Measurements from ENCODE around the gene KAT14.
"Not testable (repeated sequence)": the region's sequence is repeated elsewhere in the genome, so short reads cannot be mapped to it uniquely, and the experiment has no call there.

The KAT14 gene

DNA sequence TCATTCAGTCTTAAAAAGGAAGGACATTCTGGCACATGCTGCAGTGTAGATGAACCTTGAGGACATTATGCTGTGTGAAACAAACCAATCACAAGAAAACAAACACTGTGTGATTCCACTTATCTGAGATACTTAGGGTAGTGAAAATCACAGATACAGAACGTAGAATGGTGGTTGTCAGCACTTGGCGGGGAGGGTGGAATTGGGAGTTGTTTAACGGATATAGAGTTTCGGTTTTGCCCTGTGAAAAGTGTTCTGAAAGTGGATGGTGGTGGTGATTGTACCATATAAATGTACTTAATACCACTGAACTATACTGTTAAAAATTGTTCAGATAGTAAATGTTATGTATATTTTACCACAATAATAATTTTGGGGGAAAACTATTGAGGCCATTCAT lies 18.4 kb downstream of the KAT14 start:
- DNase-seq = no peak

DNA sequence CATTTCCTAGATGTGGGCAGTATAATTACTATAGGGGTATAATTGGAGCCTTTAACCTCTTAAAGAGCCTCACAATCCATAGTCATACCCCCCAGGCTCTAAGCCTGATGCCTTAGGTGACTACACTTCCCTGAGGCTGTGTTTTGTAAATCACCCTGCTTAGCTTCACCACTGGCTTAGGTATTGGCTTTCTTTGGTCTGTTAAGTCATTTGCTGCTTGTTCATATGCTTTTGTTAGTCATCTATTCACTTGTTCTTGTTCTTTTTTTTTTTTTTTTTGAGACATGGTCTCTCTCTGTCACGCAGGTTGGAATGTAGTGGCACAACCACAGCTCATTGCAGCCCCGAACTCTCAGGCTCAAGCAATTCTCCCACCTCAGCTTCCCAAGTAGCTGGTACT lies 26.7 kb downstream of the KAT14 start:
- no peak for DNase-seq

DNA sequence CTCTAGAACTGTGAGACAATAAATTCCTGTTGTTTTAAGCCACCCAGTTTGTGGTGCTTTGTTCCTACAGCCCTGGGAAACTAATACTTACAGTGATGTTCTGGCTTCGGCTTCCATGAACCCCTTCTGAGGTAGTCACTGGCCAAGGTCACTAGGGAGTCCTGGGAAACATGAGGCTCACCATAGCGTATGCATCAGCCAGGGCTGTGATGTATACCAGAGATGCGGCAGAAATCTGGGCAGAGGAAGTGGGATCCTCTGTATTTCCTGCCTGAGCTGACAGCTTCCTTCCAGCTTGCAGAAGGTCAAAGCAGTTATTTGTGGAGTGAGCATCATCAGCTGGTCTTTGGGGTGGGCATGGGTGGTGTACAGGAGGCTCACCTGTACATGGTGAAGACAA lies 27.9 kb downstream of the KAT14 start:
- no peak for DNase-seq

DNA sequence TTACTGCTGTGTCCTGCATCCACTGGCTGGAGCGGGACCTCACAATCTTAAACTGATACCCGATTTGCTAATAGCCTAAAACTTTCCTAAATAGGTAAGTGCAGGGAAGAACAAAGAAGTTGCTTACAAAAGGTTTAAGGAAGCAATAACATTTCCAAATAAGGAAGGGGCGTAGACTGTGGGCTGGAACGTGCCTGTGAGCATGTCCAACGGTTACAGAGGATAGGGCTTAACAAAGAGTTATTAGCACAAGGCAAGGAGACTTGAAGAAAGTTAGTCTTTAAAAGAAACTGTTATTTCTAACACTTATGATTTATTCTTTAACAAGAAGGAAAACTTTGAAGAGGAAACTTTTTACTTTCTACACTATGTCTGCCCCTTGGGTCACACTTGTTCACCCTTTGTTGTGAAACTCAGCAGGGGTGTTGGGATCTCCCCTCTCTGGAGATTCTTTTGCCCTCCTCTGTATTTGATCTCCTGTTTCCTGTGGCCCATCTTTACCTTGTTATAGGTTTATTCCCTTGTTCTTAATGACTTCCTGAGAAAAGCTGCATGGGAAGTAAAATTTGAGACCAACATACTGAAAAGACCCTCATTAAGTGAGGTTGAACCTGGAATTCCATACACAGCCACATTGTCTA lies 28.7 kb downstream of the KAT14 start:
- DNase-seq = peak; percentile 20

DNA sequence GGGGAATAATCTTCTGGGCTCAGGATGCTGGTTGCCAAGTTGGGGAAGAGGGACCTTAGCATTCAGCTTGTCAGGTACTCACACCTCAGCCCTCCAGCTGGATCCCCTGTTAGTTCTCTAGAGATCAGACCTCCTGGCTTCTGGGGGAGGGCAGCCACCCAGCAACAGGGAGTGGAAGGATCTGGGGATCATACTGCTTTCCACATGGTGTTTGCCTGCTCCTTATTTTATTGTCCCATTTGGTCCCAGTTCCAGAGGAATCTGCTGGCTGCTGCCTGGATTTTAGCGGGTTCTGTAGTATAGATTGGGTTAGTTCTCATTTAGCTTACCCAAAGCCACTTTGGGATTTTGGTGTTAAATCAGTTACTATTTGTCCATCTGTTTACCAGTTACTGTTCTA lies 29.3 kb downstream of the KAT14 start:
- no peak for DNase-seq

DNA sequence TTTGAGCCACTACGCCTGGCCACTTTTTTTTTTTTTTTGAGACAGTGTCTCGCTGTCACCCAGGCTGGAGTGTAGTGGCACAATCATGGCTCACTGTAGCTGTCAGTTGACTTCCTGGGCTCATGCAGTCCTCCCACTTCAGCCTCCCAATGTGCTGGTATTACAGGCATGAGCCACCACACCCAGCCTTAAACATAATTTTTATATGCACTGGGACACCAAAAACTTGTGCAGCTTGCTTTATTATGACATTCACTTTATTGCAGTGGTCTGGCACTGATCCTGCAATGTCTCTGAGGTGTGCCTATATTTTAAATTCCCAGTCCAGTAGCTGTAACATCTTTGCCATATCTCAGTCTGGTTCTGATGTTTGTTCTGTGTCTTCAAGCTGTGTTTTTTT lies 34.7 kb downstream of the KAT14 start:
- DNase-seq = no peak

DNA sequence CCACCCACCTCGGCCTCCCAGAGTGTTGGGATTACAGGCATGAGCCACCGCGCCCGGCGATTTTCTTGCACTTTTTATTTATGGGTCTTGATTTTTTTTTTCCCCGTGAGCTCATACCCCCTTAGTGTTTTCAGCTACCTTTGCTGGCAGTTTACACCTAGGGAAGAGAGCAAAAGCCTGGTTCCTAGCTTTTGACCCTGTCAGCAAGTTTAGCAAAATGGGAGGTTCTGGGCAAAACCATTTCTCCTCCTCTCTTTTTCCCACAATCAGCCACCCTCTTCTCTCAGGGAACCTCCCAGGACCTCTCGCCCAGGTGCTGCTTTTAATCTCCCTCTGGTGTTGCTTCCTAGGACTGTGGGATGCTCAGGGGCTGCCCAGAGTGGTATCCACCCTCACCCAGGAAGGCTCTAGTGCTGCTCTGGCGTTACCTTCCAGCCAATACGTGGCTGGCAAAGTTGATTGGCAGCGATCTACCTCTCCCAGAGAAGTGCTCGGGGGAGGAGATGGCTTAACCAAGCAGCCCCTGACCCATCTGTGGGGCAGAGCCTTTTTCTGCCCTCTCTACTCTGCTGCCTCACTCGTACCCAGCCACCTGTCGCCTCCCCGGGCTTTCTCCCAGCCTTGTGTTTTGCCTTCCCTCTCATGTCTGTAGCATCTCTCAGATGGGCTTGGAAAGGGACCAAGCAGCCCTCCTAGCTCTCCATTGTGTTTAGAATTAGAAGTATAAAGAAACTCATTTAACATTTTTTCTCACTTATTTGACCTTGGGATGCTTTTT lies 37.4 kb downstream of the KAT14 start:
- no peak for DNase-seq

DNA sequence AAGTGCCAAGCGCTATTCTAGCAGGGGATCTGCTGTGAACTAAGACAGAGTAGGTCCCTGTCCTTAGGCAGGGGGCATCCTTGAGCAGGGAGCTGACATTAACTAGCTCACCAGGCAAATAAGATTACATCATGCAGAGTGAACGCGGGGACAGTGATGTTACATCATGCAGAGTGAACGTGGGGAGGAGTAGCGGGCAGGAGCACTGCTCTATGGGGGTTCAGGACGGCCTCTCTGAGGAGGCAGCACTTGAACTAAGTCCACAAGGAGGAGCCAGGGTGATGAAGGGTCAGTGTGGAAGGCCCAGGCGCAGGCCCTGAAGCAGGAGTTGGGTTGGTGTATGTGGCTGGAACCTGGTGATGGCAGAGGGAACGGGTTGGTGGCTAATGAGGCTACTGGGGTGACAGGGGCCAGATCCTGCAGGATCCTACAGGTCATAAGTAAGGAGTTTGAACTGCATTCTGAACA lies 38.7 kb downstream of the KAT14 start:
- DNase-seq = peak; percentile 31

DNA sequence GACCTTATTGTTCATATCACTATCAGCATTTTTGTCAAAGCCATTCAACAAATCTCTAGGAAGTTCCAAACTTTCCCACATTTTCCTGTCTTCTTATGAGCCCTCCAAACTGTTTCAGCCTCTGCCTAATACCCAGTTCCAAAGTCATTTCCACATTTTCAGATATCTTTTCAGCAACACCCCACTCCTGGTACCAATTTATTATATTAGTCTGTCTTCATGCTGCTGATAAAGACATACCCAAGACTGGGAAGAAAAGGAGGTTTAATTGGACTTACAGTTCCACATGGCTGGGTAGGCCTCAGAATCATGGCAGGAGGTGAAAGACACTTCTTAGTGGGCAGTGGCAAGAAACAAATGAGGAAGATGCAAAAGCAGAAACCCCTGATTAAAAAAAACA lies 42.7 kb downstream of the KAT14 start:
- not testable (repeated sequence) for DNase-seq

DNA sequence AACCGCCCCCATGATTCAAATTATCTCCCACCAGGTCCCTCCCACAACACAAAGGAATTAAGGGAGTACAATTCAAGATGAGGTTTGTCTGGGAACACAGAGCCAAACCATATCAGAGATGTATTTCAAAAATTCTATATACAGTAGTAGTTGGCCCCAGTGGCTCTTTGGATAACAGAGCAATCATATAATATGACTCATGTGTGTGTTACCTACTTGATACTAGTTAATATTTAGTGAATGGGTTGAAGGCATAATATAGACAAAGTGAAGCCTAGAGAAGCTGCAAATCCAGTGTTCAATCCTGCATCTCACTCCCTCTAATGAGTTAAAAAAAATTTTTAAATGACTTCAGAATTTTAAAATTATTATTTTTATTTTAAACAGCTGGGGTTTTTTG lies 43.2 kb downstream of the KAT14 start:
- no peak for DNase-seq

DNA sequence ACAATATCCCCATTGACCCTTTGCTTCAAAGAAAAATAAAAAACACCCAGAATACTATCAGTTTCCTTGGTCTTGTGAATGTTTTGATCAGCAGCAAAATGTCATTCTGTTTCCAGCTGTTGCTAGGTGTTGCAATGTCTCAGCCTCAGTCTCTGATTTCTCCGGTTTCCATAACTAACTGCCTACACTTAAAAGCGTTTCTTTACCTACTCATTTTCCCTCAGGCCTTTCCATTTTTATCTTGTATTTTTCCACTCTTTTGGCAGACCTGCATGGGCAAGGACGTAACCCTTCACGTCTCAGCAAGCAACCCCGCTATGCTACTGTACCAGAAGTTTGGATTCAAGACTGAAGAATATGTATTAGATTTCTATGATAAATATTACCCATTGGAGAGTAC lies 49.4 kb downstream of the KAT14 start:
- no peak for DNase-seq

DNA sequence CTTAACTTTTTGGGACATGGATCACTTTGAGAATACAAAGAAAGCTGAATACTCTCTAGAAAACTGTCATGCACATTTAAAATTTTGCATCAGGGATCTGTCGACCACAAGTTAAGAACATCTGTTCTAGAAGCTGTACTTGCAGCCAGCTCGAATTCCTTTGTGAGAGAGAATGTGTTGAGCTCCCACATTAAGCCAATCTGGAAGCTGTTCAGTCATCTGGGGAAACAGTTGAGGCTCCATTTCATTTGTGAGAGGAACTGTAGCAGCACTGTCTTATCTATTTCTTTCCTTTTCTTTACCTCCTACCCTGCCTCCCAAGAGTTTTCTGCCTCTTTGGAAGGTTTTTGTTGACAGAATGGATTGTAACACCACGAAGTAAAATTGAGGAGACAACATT lies 50.8 kb downstream of the KAT14 start:
- DNase-seq = no peak

DNA sequence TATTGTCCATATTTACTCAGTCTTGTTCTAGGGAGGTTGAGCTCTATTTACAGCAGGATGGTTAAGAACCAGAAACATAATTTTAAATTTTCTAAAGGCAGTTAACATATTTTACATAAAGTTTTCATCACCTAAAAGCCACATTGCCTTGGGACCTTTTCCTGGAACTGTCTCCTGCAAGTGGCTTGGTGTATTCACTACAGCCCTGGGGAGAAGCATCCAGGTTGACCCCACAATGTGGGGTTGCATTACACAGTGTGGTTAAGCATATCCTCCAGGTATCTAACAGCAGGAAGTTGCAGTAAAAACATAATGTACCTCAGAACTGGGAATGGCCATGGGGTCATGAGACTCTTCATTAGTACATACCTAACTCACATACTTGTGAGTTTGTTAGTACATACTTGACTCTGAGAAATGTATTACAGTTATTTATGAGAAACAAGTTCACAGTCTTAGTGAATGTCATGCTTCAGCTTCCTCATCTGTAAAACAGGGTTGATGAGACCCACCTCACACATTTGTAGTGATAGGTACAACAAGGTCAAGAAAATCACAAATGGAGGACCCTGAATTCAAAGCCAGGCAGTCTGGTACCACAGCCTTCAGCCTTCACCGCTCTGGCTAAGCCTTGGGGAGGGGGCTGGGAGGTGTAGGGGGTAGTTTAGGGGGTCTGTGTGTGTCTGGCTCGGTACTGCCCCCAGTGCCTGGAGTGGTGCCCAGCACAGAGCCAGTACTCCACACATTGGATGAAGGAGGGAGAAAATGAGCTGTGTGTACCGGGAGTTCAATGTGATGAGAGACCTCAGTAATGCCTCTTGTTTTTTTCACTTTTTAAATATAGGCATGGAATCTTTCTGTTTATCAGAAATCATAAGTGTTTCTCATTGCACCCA lies 52.9 kb downstream of the KAT14 start:
- no peak for DNase-seq

DNA sequence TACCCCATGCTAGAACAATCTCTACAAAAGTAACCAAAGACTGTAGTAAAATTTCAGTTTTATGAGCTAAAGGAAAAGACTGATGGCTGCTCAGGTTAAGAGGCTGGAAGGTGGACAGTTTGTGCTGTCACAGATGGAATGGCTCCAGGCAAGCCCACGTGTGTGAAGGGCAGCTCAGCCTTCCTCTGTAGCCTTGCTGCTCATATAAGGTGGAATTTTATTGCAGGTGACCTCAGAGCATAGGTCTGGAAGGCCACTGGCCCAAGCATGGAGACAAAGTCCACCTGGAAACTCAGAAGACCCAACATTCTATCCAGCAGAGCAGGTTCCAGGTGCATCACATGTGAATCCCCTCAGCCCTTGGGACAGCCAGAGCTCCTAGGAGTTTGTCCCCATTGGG lies 53.6 kb downstream of the KAT14 start:
- no peak for DNase-seq

DNA sequence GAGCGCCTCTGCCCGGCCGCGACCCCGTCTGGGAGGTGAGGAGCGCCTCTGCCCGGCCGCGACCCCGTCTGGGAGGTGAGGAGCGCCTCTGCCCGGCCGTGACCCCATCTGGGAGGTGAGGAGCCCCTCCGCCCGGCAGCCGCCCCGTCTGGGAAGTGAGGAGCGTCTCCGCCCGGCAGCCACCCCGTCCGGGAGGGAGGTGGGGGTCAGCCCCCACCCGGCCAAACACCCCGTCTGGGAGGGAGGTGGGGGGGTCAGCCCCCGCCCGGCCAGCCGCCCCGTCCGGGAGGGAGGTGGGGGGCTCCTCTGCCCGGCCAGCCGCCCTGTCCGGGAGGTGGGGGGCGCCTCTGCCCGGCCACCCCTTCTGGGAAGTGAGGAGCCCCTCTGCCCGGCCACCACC lies 56.8 kb downstream of the KAT14 start:
- not testable (repeated sequence) for DNase-seq

DNA sequence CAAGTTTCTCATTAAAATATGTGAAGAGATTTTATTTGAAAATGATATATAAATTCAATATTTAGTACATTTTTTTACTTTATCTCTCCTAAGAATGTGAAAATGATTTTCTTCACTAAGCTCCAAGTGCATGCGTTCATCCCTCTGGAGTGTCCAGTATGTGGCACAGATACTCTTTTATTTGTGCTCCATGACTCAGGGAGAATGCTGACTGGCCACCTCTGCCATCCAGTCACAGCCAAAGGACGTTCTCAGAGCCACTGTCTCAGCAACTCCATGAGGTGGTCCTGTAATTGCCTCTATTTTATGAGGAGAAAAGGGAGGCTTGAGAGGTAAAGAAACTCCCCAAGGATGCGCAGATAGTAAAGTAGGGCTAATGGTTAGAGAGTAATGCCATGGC lies 58.3 kb downstream of the KAT14 start:
- no peak for DNase-seq

DNA sequence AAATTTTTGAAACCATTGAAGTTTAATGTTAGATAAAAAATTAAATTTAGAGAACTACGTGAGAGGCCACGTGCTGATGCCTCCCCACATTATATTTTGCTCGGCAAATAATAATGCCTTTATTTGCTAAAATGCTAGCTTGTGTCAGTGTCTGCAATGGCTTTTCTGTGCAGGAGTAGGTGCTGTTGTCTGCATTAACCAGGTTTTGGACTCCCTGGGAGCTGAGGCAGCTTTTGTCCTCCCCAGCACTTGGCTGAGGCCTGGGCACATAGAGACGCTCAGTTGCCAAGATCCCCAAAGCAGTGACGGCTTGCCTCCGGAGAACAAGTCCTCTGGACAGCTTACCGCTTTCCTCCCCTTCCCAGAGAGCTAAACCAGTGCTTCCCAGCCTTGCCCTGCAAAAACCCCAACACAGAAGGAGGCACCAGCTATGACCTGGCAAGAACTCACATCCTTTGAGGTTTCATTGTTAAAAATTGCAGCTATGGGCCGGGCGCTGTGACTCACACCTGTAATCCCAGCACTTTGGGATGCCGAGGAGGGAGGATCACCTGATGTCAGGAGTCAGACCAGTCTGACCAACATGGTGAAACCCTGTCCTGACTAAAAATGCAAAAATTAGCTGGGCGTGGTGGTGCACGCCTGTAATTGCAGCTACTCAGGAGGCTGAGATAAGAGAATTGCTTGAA lies 59.9 kb downstream of the KAT14 start:
- no peak for DNase-seq

DNA sequence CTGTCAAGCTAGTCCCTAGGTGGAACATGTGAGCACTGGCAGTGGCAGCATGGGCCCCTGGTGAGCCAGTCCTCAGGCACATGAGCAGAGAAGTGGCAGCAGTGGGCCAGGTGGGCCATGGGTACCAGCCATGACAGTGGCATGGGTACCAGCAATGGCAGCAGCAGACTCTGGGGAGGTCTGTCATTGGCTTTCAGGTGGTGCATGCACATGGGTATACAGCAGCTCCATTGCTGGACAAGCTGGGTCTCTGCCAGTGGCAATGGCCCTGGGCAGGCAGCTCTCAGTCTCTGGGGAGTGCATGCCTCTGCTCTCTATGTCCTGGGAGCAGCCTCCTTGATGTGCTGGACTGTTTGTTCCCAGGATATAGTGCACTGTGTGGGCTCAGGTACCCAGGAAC lies 65.3 kb downstream of the KAT14 start:
- DNase-seq = no peak

DNA sequence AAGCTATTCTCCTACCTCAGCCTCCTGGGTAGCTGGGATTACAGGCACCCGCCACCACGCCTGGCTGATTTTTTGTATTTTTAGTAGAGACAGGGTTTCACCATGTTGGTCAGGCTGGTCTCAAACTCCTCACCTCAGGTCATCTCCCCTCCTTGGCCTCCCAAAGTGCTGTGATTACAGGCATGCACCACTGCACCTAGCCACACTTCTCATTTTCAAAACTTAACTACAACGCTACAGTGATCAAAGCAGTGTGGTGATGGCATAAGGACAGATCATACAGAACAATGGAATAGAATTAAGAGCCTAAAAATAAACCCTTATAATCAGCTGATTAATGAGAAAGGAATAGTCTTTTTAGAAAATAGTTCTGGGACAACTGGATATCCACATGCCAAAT lies 66.0 kb downstream of the KAT14 start:
- DNase-seq = not testable (repeated sequence)

DNA sequence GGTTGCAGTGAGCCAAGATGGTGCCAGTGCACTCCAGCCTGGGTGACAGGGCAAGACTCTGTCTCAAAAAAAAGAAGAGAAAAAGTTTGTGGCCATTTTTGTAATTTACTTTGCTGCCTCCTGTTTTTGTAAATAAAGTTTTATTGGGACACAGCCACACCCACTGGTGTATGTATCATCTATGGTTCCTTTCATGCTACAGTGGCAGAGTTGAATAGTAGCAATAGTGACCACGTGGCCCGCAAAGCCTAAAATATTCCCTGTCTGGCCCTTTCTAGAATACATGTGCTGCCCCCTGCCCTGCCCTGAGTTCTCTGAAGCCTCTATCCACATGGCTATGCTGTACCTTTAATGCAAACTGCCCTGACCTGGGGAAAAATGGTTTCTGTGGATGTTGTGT lies 75.3 kb downstream of the KAT14 start:
- DNase-seq = no peak

DNA sequence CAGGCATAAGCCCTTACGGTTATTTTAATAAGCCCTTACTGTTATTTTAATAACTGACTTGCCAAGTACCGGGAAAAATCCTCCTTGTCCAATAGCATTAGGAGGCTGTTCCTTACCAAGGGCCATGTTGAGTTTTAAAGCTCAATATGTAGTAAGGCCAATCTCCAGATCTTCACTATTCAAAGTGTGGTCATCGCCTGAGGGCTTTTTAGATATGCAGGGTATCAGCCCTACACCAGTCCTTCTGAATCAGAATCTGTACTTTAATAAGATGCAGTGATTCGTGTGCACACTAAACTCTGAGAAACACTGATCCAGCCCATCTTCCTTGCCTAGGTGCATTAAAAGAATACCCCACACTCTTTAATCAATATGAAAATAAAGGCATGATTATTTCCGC lies 77.9 kb downstream of the KAT14 start:
- DNase-seq = no peak

DNA sequence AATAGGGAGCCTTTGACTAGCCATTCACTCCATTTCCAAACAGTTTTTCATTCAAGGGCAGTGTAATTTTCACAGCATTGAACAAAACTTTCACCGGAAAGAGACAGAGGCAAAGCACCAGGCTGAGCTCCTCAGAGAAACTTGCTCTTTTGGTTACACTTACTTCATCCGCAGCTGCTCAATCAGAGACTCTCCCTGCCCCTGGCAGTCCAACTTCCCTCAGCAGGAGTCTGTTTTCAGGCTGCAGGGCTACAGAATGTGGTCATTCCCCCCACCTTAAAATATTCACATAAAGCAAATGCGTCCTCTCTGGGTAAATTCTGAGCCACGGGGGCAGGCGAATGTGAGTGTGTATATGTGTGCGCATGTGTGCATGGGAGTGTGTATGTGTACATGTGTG lies 80.6 kb downstream of the KAT14 start:
- DNase-seq = no peak

DNA sequence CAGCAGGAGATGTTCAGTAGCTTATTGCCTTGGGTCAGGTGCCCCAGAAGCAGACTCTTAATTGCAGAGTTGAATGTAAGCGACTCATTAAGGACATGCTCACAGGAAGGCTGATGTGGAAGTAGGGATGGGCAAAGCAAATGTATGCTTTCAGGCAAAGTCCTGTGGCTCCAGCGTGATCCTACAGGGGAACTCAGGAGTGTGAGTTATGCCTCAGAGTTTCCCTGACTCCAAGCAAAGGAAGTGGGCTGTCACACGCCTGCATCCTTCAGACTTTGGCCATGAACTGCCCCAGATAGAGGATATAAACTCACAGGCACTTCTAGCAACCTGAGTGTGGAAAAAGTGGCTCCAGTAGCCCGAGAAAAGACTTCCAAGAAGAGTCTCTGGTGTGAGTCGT lies 85.7 kb downstream of the KAT14 start:
- no peak for DNase-seq
